GM19467 (cell line): ENCODE measurements around the gene ATP8A1.
"Not testable (repeated sequence)": the region's sequence is repeated elsewhere in the genome, so short reads cannot be mapped to it uniquely, and the experiment has no call there.

ENCODE experiments used
- ATAC-seq: cut with Tn5 transposase; IDR thresholded peaks from one replicate; pipeline ENCODE4 v1.9.1; 2021; ENCODE audit warnings: mild to moderate bottlenecking, moderate library complexity; ENCODE audit not compliant: unreplicated experiment

The ATP8A1 gene

DNA sequence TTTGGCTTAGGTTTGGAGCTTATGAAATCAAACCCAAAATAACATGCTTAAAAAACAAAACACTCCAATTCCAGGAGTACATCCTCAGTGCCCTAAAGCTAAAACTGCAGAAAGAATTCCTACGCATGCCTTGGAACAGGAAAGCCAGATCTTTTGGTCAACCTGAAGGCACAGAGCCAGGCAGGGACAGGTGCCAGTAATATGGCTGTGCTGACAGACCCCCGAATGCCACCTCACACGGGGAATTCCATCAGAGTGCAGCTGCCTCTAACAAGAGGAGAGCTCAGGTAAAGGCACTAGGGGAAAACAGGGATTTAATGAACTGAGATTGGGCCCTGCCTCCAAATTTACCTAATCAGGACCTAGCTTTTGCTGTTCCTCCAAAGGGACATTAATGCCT lies 182.5 kb downstream of the ATP8A1 start:
- ATAC-seq = no peak

DNA sequence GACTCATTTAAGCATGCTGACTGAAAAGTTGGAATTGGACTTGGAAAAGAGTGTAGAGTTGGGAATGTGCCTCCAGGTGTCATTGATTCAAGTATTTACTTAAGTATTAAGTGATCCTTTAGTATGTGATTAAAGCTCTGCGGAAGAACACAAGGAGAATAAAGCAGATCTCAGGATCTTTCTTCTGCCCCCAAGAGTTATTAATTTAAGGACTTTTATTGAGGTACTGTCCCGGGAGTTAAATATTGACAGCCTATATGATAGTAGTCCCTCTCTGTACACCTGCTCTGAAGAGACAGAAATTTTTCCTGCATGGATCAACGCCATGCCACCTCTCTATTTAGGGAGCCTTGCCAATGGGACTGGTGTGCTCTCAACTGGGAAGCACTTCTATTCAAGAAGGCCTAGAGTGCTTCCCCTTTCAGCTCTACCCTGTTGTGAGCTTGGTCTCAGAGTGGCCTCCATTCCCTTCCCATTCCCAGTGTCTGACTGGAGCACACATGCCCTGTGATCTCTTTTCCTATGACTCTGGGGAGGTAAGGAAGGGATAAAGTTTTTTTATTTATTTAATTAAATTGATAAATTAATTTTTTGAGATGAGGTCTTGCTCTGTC lies 183.7 kb downstream of the ATP8A1 start:
- no peak for ATAC-seq

DNA sequence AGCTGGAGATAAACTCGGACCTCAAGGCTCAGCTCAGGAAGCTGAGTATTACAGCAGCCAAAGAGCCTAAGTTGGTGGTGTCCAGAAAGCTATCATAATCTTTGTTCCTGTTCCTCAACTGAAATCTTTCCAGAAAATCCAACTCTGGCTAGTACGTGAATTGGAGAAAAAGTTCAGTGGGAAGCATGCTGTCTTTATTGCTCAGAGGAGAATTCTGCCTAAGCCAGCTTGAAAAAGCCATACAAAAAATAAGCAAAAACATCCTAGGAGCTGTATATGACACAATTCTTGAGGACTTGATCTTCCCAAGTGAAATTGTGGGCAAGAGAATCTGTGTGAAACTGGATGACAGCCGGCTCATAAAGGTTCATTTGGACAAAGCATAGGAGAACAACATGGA lies 185.0 kb downstream of the ATP8A1 start:
- ATAC-seq = no peak

DNA sequence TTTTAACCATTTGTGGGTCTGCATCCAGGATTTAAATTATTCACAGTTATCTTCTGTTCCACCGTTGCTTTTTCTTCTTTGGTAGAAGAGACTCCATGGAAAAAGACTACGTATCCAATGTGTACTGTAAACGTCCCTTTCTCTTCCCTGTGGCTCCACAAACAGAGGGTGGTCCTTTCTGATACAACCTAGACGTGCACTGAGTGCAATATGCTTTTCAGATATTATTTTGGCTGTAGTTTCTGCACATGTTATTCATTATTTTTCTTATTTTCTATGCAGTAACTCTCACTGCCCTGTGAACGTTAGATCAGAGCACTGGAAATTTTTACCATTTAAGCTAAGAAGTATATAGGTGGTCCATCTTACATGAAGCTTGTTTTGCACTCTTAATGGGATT lies 186.9 kb downstream of the ATP8A1 start:
- ATAC-seq = no peak

DNA sequence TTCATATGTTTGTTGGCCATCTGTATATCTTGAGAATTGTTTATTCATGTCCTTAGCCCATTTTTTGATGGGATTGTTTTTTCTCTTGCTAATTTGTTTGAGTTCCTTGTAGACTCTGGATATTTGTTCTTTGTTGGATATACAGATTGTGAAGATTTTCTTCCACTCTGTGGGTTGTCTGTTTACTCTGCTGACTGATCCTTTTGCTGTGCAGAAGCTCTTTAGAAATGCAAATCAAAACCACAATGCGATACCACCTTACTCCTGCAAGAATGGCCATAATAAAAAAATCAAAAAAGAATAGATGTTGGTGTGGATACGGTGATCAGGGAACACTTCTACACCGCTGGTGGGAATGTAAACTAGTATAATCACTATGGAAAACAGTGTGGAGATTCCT lies 189.1 kb downstream of the ATP8A1 start:
- ATAC-seq = not testable (repeated sequence)

DNA sequence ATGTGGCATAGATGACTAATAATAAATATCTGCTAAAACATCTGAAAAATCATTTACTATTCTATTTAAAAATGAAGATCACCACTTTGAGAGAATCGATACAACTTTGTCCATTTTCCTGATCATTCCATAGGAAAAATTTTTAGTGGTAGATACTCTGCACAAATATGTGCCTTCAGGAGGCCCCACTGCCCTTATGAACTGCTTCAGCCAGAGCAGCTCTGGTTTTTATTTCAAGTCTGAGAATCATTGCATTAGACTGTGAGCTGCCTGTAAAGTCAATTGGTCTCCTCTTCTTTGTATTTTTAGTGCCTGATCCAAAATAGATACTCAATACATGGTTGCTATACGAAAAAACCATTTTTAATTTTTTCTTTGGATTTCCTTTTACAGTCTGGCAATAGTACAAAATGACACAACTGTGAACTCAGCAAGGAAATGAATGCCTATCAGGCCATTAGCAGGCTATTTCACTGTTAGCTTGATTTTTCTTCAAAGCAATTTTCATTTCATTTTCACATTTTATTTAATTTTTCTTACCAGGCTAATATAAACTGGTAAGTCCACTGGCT lies 190.5 kb downstream of the ATP8A1 start:
- no peak for ATAC-seq

DNA sequence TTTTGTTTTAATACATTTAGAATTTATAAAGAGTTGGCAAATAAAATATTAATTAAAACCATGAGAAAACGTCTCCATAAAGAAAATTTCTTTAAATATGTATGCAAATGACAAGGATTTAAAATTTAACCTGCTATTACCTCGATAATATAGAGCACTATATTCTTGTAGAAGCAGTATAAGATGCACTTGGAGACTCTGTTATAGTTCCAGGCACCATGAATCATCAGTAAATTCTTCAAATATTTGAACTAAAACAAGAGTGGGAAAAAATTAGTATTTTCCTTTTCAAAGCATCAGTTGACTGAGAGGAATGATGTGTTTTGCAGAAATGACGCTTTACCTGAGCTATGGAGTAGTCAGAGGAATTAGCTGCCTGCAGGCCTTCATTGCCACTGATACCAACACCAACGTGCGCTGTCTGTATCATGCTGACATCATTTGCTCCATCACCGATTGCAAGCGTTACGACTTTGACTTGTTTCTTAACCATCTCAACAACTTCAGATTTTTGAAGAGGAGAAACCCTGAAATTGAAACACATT lies 192.3 kb downstream of the ATP8A1 start:
- no peak for ATAC-seq

DNA sequence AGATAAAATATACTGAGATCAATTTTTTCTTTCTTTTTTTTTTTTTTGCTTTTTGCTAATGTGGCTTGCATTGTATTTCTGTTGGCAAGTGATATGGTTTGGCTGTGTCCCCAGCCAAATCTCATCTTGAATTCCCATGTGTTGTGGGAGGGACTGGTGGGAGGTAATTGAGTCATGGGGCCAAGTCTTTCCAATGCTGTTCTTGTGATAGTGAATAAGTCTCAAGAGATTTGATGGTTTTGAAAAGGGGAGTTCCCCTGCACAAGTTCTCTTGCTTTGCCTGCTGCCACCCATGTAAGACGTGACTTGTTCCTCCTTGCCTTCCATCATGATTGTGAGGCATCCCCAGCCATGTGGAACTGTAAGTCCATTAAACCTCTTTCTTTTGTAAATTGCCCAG lies 195.7 kb downstream of the ATP8A1 start:
- ATAC-seq = not testable (repeated sequence)

DNA sequence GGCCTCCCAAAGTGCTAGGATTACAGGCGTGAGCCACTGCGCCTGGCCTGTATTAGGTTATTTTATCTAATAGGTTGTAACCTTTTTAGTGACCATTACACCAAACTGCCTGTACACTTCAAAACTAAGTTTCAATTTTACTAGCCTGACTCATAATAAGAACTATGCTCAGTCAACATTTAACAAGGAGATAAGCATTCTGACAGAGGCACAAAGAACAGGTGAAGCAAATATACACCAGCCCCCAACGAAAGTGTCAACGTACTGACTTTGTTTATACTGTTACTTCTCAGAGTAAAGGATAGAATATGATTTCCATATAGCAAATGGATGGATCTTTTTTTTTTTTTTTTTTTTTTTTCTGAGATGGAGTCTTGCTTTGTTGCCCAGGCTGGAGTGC lies 196.9 kb downstream of the ATP8A1 start:
- peak; percentile 92 for ATAC-seq

DNA sequence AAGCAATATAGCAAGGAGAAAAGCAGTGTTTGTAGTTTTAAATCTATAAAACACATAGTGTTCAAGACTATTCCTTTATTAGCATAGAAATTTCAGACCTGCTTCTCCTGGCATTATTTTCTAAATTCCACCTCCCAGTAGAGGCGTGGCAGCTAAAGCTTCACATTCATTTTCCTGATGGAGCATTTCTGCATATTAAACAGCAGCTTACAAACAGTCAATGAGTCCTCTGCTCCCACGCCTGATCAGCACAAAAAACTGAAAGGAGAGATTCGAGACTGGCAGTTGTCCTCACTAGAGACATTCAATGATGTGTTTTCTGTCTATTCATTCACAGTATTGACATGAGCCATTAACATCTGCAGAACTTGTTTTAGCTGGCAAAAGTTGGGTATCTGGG lies 198.2 kb downstream of the ATP8A1 start:
- ATAC-seq = no peak

DNA sequence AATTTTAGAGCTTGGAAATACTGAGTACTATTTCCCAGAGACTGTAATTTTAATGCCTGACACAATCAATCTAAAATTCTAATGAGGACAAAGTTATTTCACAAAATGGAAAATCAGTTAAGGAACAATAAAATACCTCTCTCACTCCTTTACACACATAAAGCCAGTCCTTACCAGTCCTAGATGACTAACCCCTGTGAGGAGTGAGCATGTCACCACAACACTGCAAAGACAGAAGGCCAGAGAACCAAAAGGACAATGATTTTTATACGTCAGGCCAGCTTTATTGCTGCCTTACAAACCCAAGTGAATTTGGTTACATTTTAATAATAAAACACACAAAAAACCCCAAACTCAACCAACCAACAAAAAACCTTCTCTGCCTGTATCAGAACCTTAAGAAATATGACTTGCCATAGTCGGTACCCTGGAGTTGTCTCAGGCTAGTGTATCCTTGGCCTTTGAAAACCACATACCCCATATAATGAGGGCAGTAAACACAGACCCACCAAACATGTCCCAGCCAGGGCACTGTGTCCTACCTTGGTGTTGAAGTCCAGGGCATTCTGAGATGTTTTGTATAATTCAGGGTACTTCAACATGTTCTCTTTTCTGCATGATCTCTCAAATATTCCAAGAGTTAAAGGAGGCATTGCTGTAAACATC lies 202.0 kb downstream of the ATP8A1 start:
- ATAC-seq = no peak

DNA sequence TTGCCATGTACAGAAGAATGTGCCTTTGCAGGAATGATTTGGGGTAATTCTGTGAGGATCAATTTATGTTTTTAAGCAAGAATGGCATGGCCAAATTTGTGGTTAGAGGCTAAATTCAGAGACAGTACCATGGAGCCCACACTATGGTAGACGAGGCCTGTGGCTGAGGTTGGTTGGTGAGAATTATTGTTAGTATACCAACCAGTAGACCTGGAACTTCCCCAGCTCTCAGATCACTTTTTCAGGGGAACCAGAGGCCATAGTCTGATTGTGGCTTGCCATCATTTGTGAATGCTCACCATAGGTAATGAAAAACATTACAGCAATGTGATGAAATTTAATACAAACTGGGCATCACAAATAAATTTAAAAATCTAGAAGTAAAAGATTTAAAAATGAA lies 203.3 kb downstream of the ATP8A1 start:
- ATAC-seq = no peak

DNA sequence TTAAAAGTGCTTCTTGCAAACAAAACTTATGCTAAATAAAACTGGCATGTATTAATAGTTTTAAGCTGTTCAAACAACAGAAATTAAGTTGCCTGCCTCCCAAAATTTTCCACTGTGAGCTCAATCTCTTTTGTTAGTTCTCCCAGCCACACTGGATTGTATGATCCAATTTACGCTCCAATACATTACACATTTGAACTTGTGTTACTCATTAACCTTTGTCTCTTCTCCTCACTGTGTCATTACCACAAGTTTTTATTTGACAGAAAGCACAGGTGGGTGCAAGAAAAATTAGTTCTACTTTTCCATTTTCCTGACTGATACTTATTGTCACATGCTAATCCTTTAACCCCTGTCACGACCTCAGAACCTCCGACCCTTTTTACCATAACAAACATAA lies 204.1 kb downstream of the ATP8A1 start:
- no peak for ATAC-seq

DNA sequence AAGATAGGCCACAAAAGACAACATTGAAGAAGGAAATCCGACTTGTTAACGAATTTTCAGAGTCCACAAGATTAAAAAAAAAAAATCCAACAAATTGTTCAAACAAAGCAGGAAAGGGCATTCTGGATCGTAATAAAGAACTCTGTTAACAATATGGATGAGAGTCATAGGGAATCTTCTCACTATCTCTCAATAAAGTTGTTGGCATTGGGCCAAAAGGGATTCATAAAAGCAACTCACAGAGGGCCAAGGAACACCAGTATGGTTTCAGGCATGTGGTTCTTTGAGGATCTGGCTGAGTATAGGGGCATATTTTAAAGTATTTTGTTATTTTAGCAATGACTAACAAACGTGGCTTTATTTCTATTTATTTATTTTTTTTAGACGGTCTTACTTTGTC lies 210.1 kb downstream of the ATP8A1 start:
- ATAC-seq = no peak

DNA sequence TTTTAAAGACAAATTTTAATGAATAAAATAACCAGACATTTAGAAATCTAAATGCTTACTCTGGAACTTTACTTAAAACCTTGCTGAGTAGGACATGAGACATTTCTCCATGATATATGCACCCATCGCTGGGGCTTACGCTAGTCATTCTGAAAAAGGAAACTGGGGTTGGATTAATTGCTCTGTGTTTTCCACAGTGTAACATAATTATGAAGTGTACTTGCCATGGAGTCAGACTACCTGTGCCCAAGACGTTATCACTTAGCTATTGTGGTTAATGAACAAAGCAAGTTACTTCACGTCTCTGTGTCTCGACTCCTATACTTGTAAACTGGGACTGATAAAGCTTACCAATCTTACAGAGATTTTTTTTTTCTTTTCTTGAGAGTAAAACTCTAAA lies 211.9 kb downstream of the ATP8A1 start:
- no peak for ATAC-seq

DNA sequence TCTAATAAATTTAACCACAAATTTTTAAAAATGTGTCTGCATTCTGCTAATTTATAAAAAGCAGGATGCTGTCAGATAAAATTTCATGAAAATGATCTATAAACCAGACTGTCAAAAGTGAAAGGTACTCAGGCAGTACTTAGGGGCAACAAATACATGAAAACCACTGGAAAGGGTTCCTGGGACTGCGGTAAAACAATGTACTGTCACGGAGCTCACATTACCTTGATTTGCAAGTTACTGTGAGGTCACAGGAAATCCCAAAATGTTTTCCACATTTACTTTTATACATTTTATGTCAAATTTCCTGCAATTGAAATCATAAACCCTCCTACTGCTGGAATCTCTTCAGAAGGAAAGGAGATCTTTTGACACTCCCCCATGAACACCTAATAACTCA lies 214.3 kb downstream of the ATP8A1 start:
- ATAC-seq = no peak

DNA sequence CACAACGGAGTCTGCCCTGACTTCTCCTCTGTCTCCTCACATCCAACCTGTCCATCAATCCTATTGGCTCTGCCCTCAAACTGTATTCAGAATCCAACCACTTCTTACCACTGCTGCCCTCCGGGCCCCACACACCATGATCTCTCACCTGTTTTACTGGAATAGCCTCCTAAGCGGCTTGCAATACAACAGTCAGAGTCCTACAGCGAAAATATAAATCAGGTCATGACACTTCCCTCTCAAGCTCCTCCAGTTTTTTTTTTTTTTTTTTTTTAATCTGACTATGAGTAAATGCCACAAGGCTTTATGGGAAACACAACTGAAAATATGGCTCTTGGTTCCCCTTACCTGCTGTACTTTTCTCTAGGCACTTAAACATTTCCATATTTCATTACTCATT lies 216.8 kb downstream of the ATP8A1 start:
- no peak for ATAC-seq

DNA sequence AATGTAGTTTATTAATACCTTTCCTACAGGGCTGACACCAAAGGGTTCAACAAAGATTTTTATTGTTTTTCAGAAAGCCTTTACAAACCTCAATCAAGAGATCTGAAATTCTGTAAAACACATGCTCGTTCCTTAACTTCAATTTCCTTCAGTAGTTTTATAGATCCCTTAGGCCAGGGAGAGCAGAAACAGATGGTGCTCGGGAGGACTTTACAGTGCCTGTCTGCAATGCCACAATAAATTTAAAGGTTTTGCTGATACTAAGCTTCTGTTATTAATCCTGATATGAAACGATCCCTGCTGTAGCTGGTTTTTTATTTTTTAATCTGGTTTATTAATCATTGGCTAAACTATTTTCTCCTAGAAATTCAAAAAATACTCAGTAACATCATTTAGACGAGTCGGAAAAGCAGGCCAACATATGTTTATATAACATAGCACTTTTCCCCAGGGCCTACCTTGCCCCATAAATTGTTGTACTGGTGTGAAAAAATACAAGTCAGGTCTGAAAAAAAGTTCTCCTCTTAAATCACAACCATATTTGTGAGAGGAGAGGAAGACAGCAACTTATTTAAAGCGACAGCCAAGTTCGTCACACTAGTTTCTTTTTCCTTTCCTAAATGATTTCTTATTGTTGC lies 219.9 kb downstream of the ATP8A1 start:
- ATAC-seq = no peak

DNA sequence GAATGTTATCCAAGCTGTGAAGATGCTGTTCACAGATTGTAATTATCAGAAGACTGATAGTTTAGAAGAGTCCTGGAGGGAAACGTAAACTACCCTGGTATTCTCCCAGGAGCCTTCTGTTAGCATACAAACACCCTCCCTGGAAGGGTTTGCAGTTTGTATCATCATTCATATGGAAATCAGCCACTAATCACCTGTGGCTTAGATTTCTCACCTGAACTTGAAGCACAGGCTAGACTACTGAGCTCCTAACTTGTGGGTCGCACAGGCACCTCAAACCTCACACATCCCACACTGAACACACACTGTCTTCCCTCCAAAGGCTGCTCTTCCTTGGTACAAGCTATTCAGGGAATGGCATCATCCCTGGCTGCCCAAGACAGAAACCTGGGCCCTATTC lies 228.9 kb downstream of the ATP8A1 start:
- no peak for ATAC-seq

DNA sequence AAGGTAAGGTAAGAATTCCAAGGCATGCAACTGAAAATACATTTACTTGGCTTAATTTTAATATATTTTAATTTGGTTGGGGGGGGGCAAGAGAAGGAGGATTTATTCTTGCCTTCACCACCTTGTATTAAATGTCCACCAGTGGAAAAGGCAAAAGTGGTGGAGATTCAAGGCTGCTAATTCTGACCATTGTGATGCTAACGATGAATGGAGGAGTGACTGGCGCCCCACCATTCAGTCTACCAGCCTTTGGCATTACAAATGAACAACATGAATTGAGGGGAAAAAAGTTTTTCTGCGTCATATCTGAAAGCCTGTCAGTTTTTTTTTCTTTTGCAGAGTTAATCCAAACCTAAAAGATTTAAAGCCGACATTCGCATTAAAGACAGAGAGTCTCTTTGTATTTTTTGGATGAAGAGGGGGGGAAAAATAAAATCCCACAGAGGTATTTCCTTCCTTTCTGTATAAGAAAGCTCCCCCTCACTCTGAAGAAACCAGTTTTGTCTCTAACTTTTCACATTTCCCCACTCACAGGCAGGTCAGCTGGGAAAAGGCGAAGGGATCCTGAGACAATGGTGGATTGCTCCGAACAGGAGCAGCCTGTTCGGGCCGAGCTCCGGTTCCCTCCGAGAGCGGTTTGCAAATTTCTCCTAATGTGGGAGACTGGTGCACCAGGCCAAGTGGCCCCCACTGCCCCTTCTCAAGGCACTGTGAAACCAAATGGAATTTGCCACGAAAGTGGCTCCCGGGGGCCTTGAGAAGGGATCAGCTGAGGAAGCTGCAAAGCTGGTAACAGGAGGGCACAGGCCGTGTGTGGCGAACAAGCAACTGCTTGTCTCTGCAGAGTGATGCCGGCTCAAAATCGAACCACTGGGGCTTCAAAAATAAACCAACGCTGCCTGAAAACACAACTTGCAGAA lies 231.5 kb downstream of the ATP8A1 start:
- ATAC-seq = no peak

DNA sequence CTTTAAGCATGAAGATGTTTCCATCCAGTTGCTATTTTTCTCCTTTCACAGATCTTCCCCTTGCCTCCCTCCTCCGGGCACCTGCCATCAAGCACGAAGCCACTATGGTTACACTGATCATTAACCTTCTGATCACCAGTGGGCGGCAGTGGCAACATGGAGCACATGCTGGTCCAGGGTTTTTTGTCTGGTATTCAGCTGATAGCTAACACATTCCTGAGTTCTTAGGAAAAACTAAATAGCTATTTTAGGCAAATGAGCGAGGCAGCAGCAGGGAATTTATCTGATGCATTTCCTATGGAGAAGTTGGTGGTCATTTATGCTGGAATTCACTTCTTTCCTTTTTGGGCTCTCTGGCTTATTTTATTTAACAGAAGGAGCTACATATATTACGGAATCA lies 236.8 kb downstream of the ATP8A1 start:
- no peak for ATAC-seq
